ENCODE data around the gene PACS1.
A peak's percentile ranks its signal among the peaks of the same experiment; 100 is the strongest.

PACS1 gene

GRCh38 chr11:66184728-66185127, 114.7 kb downstream of the PACS1 start:
- DNase-seq (ENCODE audit: low read depth in 2 of 2): no peak

- DNase-seq (ENCODE audit: low read depth in 2 of 2): no peak
These were observed 116.4 kb downstream of the PACS1 start for GRCh38 chr11:66186470-66186869.

GRCh38 chr11:66187453-66187852, 117.4 kb downstream of the PACS1 start:
- DNase-seq (ENCODE audit: low read depth in 2 of 2): no peak

GRCh38 chr11:66188580-66188979, 118.5 kb downstream of the PACS1 start:
- peak; percentile 14 to 16 for DNase-seq (ENCODE audit: low read depth in 2 of 2)

GRCh38 chr11:66189031-66189745, 119.1 kb downstream of the PACS1 start:
- DNase-seq (ENCODE audit: low read depth in 2 of 2): no peak

- no peak for DNase-seq (ENCODE audit: low read depth in 2 of 2)
These were observed 120.7 kb downstream of the PACS1 start for GRCh38 chr11:66190786-66191185.

- no peak for DNase-seq (ENCODE audit: low read depth in 2 of 2)
These were observed 122.2 kb downstream of the PACS1 start for GRCh38 chr11:66192181-66192863.

- no peak for DNase-seq (ENCODE audit: low read depth in 2 of 2)
These were observed 124.3 kb downstream of the PACS1 start for GRCh38 chr11:66194391-66194790.

- DNase-seq (ENCODE audit: low read depth in 2 of 2): no peak
These were observed 125.8 kb downstream of the PACS1 start for GRCh38 chr11:66195867-66196266.

- DNase-seq (ENCODE audit: low read depth in 2 of 2): no peak
These were observed 133.8 kb downstream of the PACS1 start for GRCh38 chr11:66203847-66204246.

GRCh38 chr11:66204412-66204811, 134.3 kb downstream of the PACS1 start:
- DNase-seq (ENCODE audit: low read depth in 2 of 2): no peak

- no peak for DNase-seq (ENCODE audit: low read depth in 2 of 2)
These were observed 137.7 kb downstream of the PACS1 start for GRCh38 chr11:66207816-66208215.

- DNase-seq (ENCODE audit: low read depth in 2 of 2): no peak
These were observed 141.0 kb downstream of the PACS1 start for GRCh38 chr11:66211100-66211499.

- no peak for DNase-seq (ENCODE audit: low read depth in 2 of 2)
These were observed 146.8 kb downstream of the PACS1 start for GRCh38 chr11:66216911-66217310.

- no peak for DNase-seq (ENCODE audit: low read depth in 2 of 2)
These were observed 148.0 kb downstream of the PACS1 start for GRCh38 chr11:66218036-66218435.

- DNase-seq (ENCODE audit: low read depth in 2 of 2): no peak
These were observed 149.0 kb downstream of the PACS1 start for GRCh38 chr11:66218846-66219620.

- no peak for DNase-seq (ENCODE audit: low read depth in 2 of 2)
These were observed 149.9 kb downstream of the PACS1 start for GRCh38 chr11:66219846-66220565.

GRCh38 chr11:66220566-66220935, 150.5 kb downstream of the PACS1 start:
- DNase-seq (ENCODE audit: low read depth in 2 of 2): no peak

- no peak for DNase-seq (ENCODE audit: low read depth in 2 of 2)
These were observed 150.9 kb downstream of the PACS1 start for GRCh38 chr11:66221012-66221411.

GRCh38 chr11:66221726-66222236, 151.7 kb downstream of the PACS1 start:
- no peak for DNase-seq (ENCODE audit: low read depth in 2 of 2)

- DNase-seq (ENCODE audit: low read depth in 2 of 2): peak; percentile 53 to 55
These were observed 152.5 kb downstream of the PACS1 start for GRCh38 chr11:66222358-66223149.

All from fibroblast of skin of left biceps (primary cell).